NT2/D1 (cell line): ENCODE measurements around the gene RELL1.

Source experiments
- DNase-seq: peaks from one replicate; pipeline ENCODE4 v3.0.0-alpha.2; 2011; ENCODE audit warnings: low read depth, low spot score
- H3K27me3 ChIP-seq: 2 replicates; pipeline ENCODE4 v1.6.0; 2011; ENCODE audit warnings: mild to moderate bottlenecking; ENCODE audit not compliant: insufficient read length, insufficient read depth
- H3K36me3 ChIP-seq: 2 replicates; pipeline ENCODE4 v1.6.1; 2011; ENCODE audit warnings: mild to moderate bottlenecking, low read length, mixed read lengths; ENCODE audit not compliant: insufficient read depth, insufficient read length
- H3K4me1 ChIP-seq: 2 replicates; pipeline ENCODE4 v1.5.1; 2011; ENCODE audit not compliant: insufficient read depth, insufficient read length
- H3K4me3 ChIP-seq: 2 replicates; pipeline ENCODE4 v1.5.1; 2011; ENCODE audit warnings: low read depth; ENCODE audit not compliant: insufficient read length
- H3K9ac ChIP-seq: 2 replicates; pipeline ENCODE4 v1.6.0; 2011; ENCODE audit warnings: low read depth; ENCODE audit not compliant: insufficient read length
- H3K9me3 ChIP-seq: 2 replicates; pipeline ENCODE4 v1.5.1; 2011; ENCODE audit warnings: mild to moderate bottlenecking, low read length; ENCODE audit not compliant: insufficient read depth
- SUZ12 ChIP-seq: IDR thresholded peaks from 2 replicates; pipeline ENCODE4 v1.6.1; 2011; ENCODE audit not compliant: insufficient read length, insufficient read depth; ENCODE audit errors: extremely low read depth
- YY1 ChIP-seq: IDR thresholded peaks from 2 replicates; pipeline ENCODE4 v1.6.1; 2011; ENCODE audit not compliant: insufficient read length, insufficient read depth
- ZNF274 ChIP-seq: IDR thresholded peaks from 2 replicates; pipeline ENCODE4 v1.6.1; 2011; ENCODE audit warnings: mild to moderate bottlenecking, low read depth, low read length

The RELL1 gene

GRCh38 chr4:37686373-37687193, at the start of gene RELL1:
TSS of gene RELL1 (minus strand) at chr4:37686376. CDS start at chr4:37686287, 89 bp downstream.
- peak; percentile 93 for DNase-seq
- TF ChIP-seq SUZ12: no peak
- peaks cover 17% of the 10 kb centered on the region for H3K27me3 ChIP-seq
- H3K4me1 ChIP-seq: no peaks in the 10 kb centered on the region
- no peaks in the 10 kb centered on the region for H3K36me3 ChIP-seq
- peak within 1 kb of the TSS; percentile 86 for H3K9ac ChIP-seq
- no peaks in the 10 kb centered on the region for H3K9me3 ChIP-seq
- peak within 1 kb of the TSS; percentile 72 for H3K4me3 ChIP-seq

- Histone ChIP-seq H3K4me1 (no peaks in the 10 kb centered on the region), H3K9ac (no peak overlapping the region), H3K9me3 (peaks cover 5% of the 10 kb centered on the region), H3K36me3 (no peaks in the 10 kb centered on the region), H3K27me3 (no peaks in the 10 kb centered on the region), H3K4me3 (no peak overlapping the region)
- DNase-seq: no peak
- TF ChIP-seq YY1: no peak
- TF ChIP-seq SUZ12: no peak
- no peak for TF ChIP-seq ZNF274
Observed at GRCh38 chr4:37735578-37735977, 49.4 kb upstream of the RELL1 start.

- no peak overlapping the region for H3K9ac ChIP-seq
- no peak overlapping the region for H3K4me3 ChIP-seq
- TF ChIP-seq ZNF274: no peak
- no peak for TF ChIP-seq SUZ12
- no peak for TF ChIP-seq YY1
- no peaks in the 10 kb centered on the region for H3K27me3 ChIP-seq
- H3K9me3 ChIP-seq: peaks cover 5% of the 10 kb centered on the region
- DNase-seq: no peak
- H3K36me3 ChIP-seq: no peaks in the 10 kb centered on the region
- no peaks in the 10 kb centered on the region for H3K4me1 ChIP-seq
Observed at GRCh38 chr4:37734989-37735388, 48.8 kb upstream of the RELL1 start.

GRCh38 chr4:37733240-37733867, 47.2 kb upstream of the RELL1 start:
- H3K9me3 ChIP-seq: peaks cover 5% of the 10 kb centered on the region
- no peaks in the 10 kb centered on the region for H3K27me3 ChIP-seq
- H3K4me3 ChIP-seq: no peak overlapping the region
- no peaks in the 10 kb centered on the region for H3K4me1 ChIP-seq
- TF ChIP-seq YY1: no peak
- no peak for TF ChIP-seq SUZ12
- H3K9ac ChIP-seq: no peak overlapping the region
- DNase-seq: no peak
- H3K36me3 ChIP-seq: no peaks in the 10 kb centered on the region

- TF ChIP-seq ZNF274 (no peak), YY1 (no peak), SUZ12 (no peak)
- no peak for DNase-seq
- Histone ChIP-seq H3K9ac (no peak overlapping the region), H3K4me1 (no peaks in the 10 kb centered on the region), H3K9me3 (peaks cover 5% of the 10 kb centered on the region), H3K27me3 (no peaks in the 10 kb centered on the region), H3K4me3 (no peak overlapping the region), H3K36me3 (no peaks in the 10 kb centered on the region)
Observed at GRCh38 chr4:37732526-37733186, 46.5 kb upstream of the RELL1 start.

- Histone ChIP-seq H3K4me3 (no peak overlapping the region), H3K9ac (no peak overlapping the region), H3K4me1 (no peaks in the 10 kb centered on the region), H3K27me3 (no peaks in the 10 kb centered on the region), H3K9me3 (peaks cover 5% of the 10 kb centered on the region), H3K36me3 (no peaks in the 10 kb centered on the region)
- DNase-seq: no peak
- TF ChIP-seq ZNF274: no peak
- no peak for TF ChIP-seq SUZ12
- TF ChIP-seq YY1: no peak
Observed at GRCh38 chr4:37729649-37730004, 43.5 kb upstream of the RELL1 start.

GRCh38 chr4:37728064-37728463, 41.9 kb upstream of the RELL1 start:
- Histone ChIP-seq H3K4me1 (no peaks in the 10 kb centered on the region), H3K9ac (no peak overlapping the region), H3K27me3 (no peaks in the 10 kb centered on the region), H3K9me3 (peaks cover 5% of the 10 kb centered on the region), H3K4me3 (no peak overlapping the region), H3K36me3 (no peaks in the 10 kb centered on the region)
- TF ChIP-seq SUZ12: no peak
- TF ChIP-seq YY1: no peak
- TF ChIP-seq ZNF274: no peak
- no peak for DNase-seq
